SK-N-SH treated with all-trans-retinoic acid at 6 μM for 48 hours (cell line): ENCODE measurements around the gene ZNF32.

Experiments
- ARNTL ChIP-seq: fragments of 450-650 bp; formaldehyde crosslinking; IDR thresholded peaks from 2 replicates; pipeline ENCODE4 v1.5.0; 2020; ENCODE audit warnings: low read depth, mild to moderate bottlenecking, moderate library complexity, borderline replicate concordance
- CSDC2 ChIP-seq: fragments of 250-450 bp; sonication (Bioruptor Pico); IDR thresholded peaks from 2 replicates; pipeline ENCODE4 v1.5.0; 2020; ENCODE audit warnings: mild to moderate bottlenecking, moderate library complexity
- ESRRG ChIP-seq: fragments of 250-450 bp; sonication (Bioruptor Pico); IDR thresholded peaks from 2 replicates; pipeline ENCODE4 v1.6.1; 2021; ENCODE audit warnings: mild to moderate bottlenecking
- GLIS3 ChIP-seq: fragments of 250-450 bp; sonication (Bioruptor Pico); IDR thresholded peaks from 2 replicates; pipeline ENCODE4 v1.5.0; 2020; ENCODE audit warnings: mild to moderate bottlenecking, moderate library complexity
- OSR1 ChIP-seq: fragments of 250-450 bp; sonication (Bioruptor Pico); IDR thresholded peaks from 2 replicates; pipeline ENCODE4 v1.8.0; 2022; ENCODE audit warnings: moderate library complexity, mild to moderate bottlenecking, inconsistent platforms
- PATZ1 ChIP-seq: fragments of 250-450 bp; sonication (Bioruptor Pico); IDR thresholded peaks from 2 replicates; pipeline ENCODE4 v1.8.0; 2020; ENCODE audit warnings: mild to moderate bottlenecking, moderate library complexity, borderline replicate concordance
- POU6F1 ChIP-seq: fragments of 250-450 bp; sonication (Bioruptor Pico); IDR thresholded peaks from 2 replicates; pipeline ENCODE4 v1.8.0; 2021; ENCODE audit warnings: low read depth, mild to moderate bottlenecking, moderate library complexity, borderline replicate concordance
- PPARA ChIP-seq: fragments of 250-450 bp; sonication (Bioruptor Pico); IDR thresholded peaks from 2 replicates; pipeline ENCODE4 v1.5.0; 2020; ENCODE audit warnings: mild to moderate bottlenecking, borderline replicate concordance
- SNAI2 ChIP-seq: fragments of 250-450 bp; sonication (Bioruptor Pico); IDR thresholded peaks from 2 replicates; pipeline ENCODE4 v1.5.0; 2020; ENCODE audit warnings: mild to moderate bottlenecking, moderate library complexity
- TCF4 ChIP-seq: fragments of 250-450 bp; sonication (Bioruptor Pico); IDR thresholded peaks from 2 replicates; pipeline ENCODE4 v1.8.0; 2021; ENCODE audit warnings: mild to moderate bottlenecking, moderate library complexity, borderline replicate concordance
- ZC3H10 ChIP-seq: fragments of 250-450 bp; sonication (Bioruptor Pico); IDR thresholded peaks from 2 replicates; pipeline ENCODE4 v1.5.1; 2021; ENCODE audit warnings: mild to moderate bottlenecking, moderate library complexity
- ZFP30 ChIP-seq: fragments of 450-650 bp; formaldehyde crosslinking; IDR thresholded peaks from 2 replicates; pipeline ENCODE4 v1.5.0; 2022; ENCODE audit warnings: mild to moderate bottlenecking, moderate library complexity
- ZNF565 ChIP-seq: fragments of 450-650 bp; formaldehyde crosslinking; conservative IDR thresholded peaks from 2 replicates; pipeline ENCODE4 v1.5.0; 2020; ENCODE audit warnings: low read depth, mild to moderate bottlenecking, moderate library complexity
- ZNF70 ChIP-seq: fragments of 450-650 bp; formaldehyde crosslinking; IDR thresholded peaks from 2 replicates; pipeline ENCODE4 v1.5.0; 2020; ENCODE audit warnings: mild to moderate bottlenecking, moderate library complexity

- TF ChIP-seq PATZ1 (CRISPR knock-in tag) (no peak), OSR1 (no peak), ZNF70 (CRISPR knock-in tag) (no peak), TCF4 (CRISPR knock-in tag) (no peak), PPARA (no peak), CSDC2 (CRISPR knock-in tag) (no peak), ZFP30 (no peak), SNAI2 (CRISPR knock-in tag) (no peak), ZNF565 (CRISPR knock-in tag) (no peak), POU6F1 (CRISPR knock-in tag) (no peak), GLIS3 (CRISPR knock-in tag) (no peak), ARNTL (CRISPR knock-in tag) (no peak), ZC3H10 (CRISPR knock-in tag) (no peak), ESRRG (CRISPR knock-in tag) (no peak)
These were observed 19.7 kb downstream of the ZNF32 start for GRCh38 chr10:43628956-43629355.
